HepG2 (cell line): Measurements from ENCODE around the gene KLB. TPM values are rescaled to one million over a fixed set of nuclear protein-coding genes. Genes with fewer than 3 reads are reported as not detected.

Source experiments
- ATAC-seq: fragments of 200-7000 bp; cut with Tn5 transposase; 3 replicates; pipeline ENCODE4 v1.9.1; 2020; ENCODE audit warnings: mild to moderate bottlenecking, moderate library complexity
- BruUV-seq: library from RNA; stranded (reverse); fragments of 400-500 nt; replicated peaks from 2 replicates; lab custom pipeline; 2021; lab: Mats Ljungman, UMichigan
- CTCF ChIA-PET: fragments of 300-600 bp; formaldehyde crosslinking; extraction: SDS; loops from one replicate; lab custom pipeline; 2021; ENCODE audit warnings: low total read pairs, inconsistent platforms, low intra/inter-chr PET ratio; lab: Yijun Ruan, JAX
- POLR2A ChIA-PET: fragments of 350-600 bp; sonication (Branson Sonifier 250); formaldehyde crosslinking; loops from one replicate; lab custom pipeline; 2020; ENCODE audit warnings: antibody characterized with exemption, inconsistent platforms; lab: Yijun Ruan, JAX
- DNase-seq: peaks from one replicate; pipeline ENCODE4 v3.0.0-alpha.2; 2015; ENCODE audit warnings: low spot score
- FAIRE-seq: peaks from 3 replicates; lab custom pipeline; 2011; peaks lifted over from hg19 to GRCh38; lab: Jason Lieb, UNC
- H2AFZ ChIP-seq: one replicate; pipeline ENCODE4 v1.6.1; 2011; ENCODE audit warnings: low read length, inconsistent platforms
- H3K27ac ChIP-seq: fragments of 300-600 bp; 3 replicates; pipeline ENCODE4 v1.8.0; 2011; ENCODE audit warnings: mixed run types, mild to moderate bottlenecking, mixed read lengths, low read length, inconsistent platforms; ENCODE audit not compliant: insufficient read depth; ENCODE audit errors: extremely low read length
- H3K27me3 ChIP-seq, 2 experiments: fragments of 200-600 bp in 1 of 2; 2 replicates in 1 of 2; 3 replicates in 1 of 2; pipeline versions ENCODE4 v1.6.0 to v1.8.0; 2011; ENCODE audit warnings: low read length in 2 of 2, mild to moderate bottlenecking in 2 of 2, moderate library complexity in 2 of 2, inconsistent platforms in 1 of 2; ENCODE audit not compliant: insufficient read depth in 2 of 2, control insufficient read depth in 1 of 2
- H3K36me3 ChIP-seq, 2 experiments: fragments of 200-600 bp in 1 of 2; replicated peaks in 1 of 2; 2 replicates in 1 of 2; 3 replicates in 1 of 2; pipeline versions ENCODE4 v1.5.1 to v1.8.0; 2011; ENCODE audit warnings: low read length in 2 of 2, inconsistent platforms in 1 of 2; ENCODE audit not compliant: insufficient read depth in 2 of 2, control insufficient read depth in 1 of 2
- H3K4me1 ChIP-seq: 2 replicates; pipeline ENCODE4 v1.5.1; 2012; ENCODE audit warnings: low read length, inconsistent platforms; ENCODE audit not compliant: insufficient read depth
- H3K4me2 ChIP-seq: 2 replicates; pipeline ENCODE4 v1.6.0; 2011; ENCODE audit warnings: low read depth, low read length, inconsistent platforms
- H3K4me3 ChIP-seq, 3 experiments: fragments of 200-600 bp in 1 of 3; sonication (generic), shearing (Covaris generic) in 1 of 3; replicated peaks in 1 of 3; 2 replicates each; pipeline ENCODE4 v1.5.1; 2011 to 2016; ENCODE audit warnings: low read length in 3 of 3, inconsistent platforms in 2 of 3, low read depth in 2 of 3, mild to moderate bottlenecking in 2 of 3, control low read depth in 1 of 3, mixed read lengths in 1 of 3; ENCODE audit not compliant: insufficient read depth in 1 of 3
- H3K79me2 ChIP-seq: one replicate; pipeline ENCODE4 v1.6.1; 2011; ENCODE audit warnings: low read length, inconsistent platforms; ENCODE audit not compliant: insufficient read depth
- H3K9ac ChIP-seq: 2 replicates; pipeline ENCODE4 v1.6.0; 2011; ENCODE audit warnings: mild to moderate bottlenecking, low read depth, low read length, inconsistent platforms; ENCODE audit not compliant: insufficient read depth
- H3K9me3 ChIP-seq: 2 replicates; pipeline ENCODE4 v1.5.1; 2012; ENCODE audit warnings: mild to moderate bottlenecking, low read length
- H4K20me1 ChIP-seq: 2 replicates; pipeline ENCODE4 v1.6.0; 2011; ENCODE audit warnings: inconsistent platforms, mild to moderate bottlenecking, low read length, moderate library complexity; ENCODE audit not compliant: insufficient read depth
- HDAC6 ChIP-seq: fragments of 200-600 bp; sonication (generic); IDR thresholded peaks from 2 replicates; pipeline ENCODE4 v1.7.0; 2017; ENCODE audit warnings: mild to moderate bottlenecking, antibody characterized with exemption, low read length, low read depth
- MBNL3 ChIP-seq: fragments of 250-450 bp; sonication (Bioruptor Pico); conservative IDR thresholded peaks from 2 replicates; pipeline ENCODE4 v1.8.0; 2022; ENCODE audit warnings: mild to moderate bottlenecking, inconsistent platforms
- PRMT3 ChIP-seq: sonication (generic); formaldehyde crosslinking; IDR thresholded peaks from 2 replicates; pipeline ENCODE4 v1.8.1; 2022; ENCODE audit warnings: low read depth, mild to moderate bottlenecking, moderate library complexity, missing genetic modification reagents, borderline replicate concordance
- TFAP4 ChIP-seq: sonication (generic); IDR thresholded peaks from 2 replicates; pipeline ENCODE4 v1.6.1; 2016; ENCODE audit warnings: low read depth, borderline replicate concordance
- TGIF2 ChIP-seq: IDR thresholded peaks from 2 replicates; pipeline ENCODE4 v1.6.1; 2016; ENCODE audit warnings: control low read depth, missing compliant biosample characterization
- ZMAT5 ChIP-seq: sonication (generic); formaldehyde crosslinking; IDR thresholded peaks from 2 replicates; pipeline ENCODE4 v1.5.0; 2020; ENCODE audit warnings: mild to moderate bottlenecking, low read depth, missing genetic modification reagents, borderline replicate concordance
- ZNF121 ChIP-seq: sonication (generic); formaldehyde crosslinking; IDR thresholded peaks from 2 replicates; pipeline ENCODE4 v1.5.0; 2020; ENCODE audit warnings: mild to moderate bottlenecking, missing genetic modification reagents
- WGBS: methylation state at CpG from one replicate; pipeline ENCODE4 v1.1.6; 2017; ENCODE audit warnings: low lambda C conversion rate; 5-methylcytosine and 5-hydroxymethylcytosine counted together
- in situ Hi-C: cut with HindIII; loops from 2 replicates; pipeline ENCODE4 v1.10.0; 2017; ENCODE audit warnings: low pct_unique_long_range_greater_than_20kb; ENCODE audit not compliant: extremely low pct_ligation_motif_present
- intact Hi-C: fragments of 100-400 bp; cut with micrococcal nuclease; formaldehyde crosslinking; loops from one replicate; pipeline ENCODE4 v1.10.0; 2022; ENCODE audit not compliant: unreplicated experiment
- polyA plus RNA-seq, 8 experiments: library from polyadenylated mRNA; depleted of rRNA in 3 of 8; stranded (reverse) in 7 of 8; unstranded in 1 of 8; fragments of >200 nt; fragmentation: Illumina TruSeq in 4 of 8; extraction: Trizol in 4 of 8; gene quantifications; 2 replicates each; pipeline versions ENCODE4 v1.2.1 to v1.2.3, GENCODE V29; 2011 to 2016; ENCODE audit warnings: low read depth in 4 of 8, missing spikeins in 1 of 8, mixed read lengths in 1 of 8; ENCODE audit not compliant: insufficient read depth in 1 of 8
- total RNA-seq, 5 experiments: library from RNA; depleted of rRNA; stranded (reverse); fragments of >200 nt; fragmentation: Illumina TruSeq; extraction: Trizol; gene quantifications; 2 replicates each; pipeline ENCODE4 v1.2.3, GENCODE V29; 2016; ENCODE audit warnings: low read depth in 1 of 5

Gene KLB
- total and polyA plus RNA-seq, 2 of the 13 experiments (the other 11 are each of a cell fraction or from before 2014, with no cell fraction given), result 25.3 to 82.0 TPM

GRCh38 chr4:39363773-39364393 lies 42.8 kb upstream of the KLB start:
- Histone ChIP-seq H2AFZ (no peak overlapping the region), H3K36me3 (no peaks in the 10 kb centered on the region; a peak in 1 of 5 replicates), H3K4me1 (peaks cover 54% of the 10 kb centered on the region), H3K79me2 (peaks cover 70% of the 10 kb centered on the region), H3K9ac (peak overlapping the region; percentile 79), H3K9me3 (no peaks in the 10 kb centered on the region), H3K4me3 (peak overlapping the region in 2 of 3 experiments; percentile 84 to 85; a peak in 4 of 6 replicates), H3K27me3 (no peaks in the 10 kb centered on the region; a peak in 1 of 5 replicates), H3K4me2 (peak overlapping the region; percentile 88), H3K27ac (peak overlapping the region; percentile 7), H4K20me1 (no peaks in the 10 kb centered on the region; the same call in 1 of the 2 replicates)
- in situ Hi-C loops (loop anchor here (10.0 kb wide), 1 partner anchor 51 kb away; no protein-coding TSS in a partner anchor), intact Hi-C loops (loop anchor here (10.0 kb wide), 1 partner anchor 179 kb away; the partner anchor contains the start of gene WDR19)
- POLR2A ChIA-PET, result interaction anchor here (0.6 to 4.4 kb wide), 5 partner anchors 16 to 319 kb away, joined by 3 to 30 read pairs (median 3); partner anchors contain the start of genes KLB, LIAS and RPL9
- DNase-seq (no peak), FAIRE-seq (no peak), ATAC-seq (no peak)
- TF ChIP-seq MBNL3 (no peak), ZMAT5 (CRISPR knock-in tag) (no peak), ZNF121 (CRISPR knock-in tag) (peak; percentile 69), PRMT3 (CRISPR knock-in tag) (no peak)
- 78% methylated on average over 4 of the region's 4 CpGs for WGBS
- no TSS peak for BruUV-seq
- CTCF ChIA-PET, result no interaction called here

GRCh38 chr4:39365360-39365759 lies 41.4 kb upstream of the KLB start:
- Histone ChIP-seq H3K27me3 (no peaks in the 10 kb centered on the region; a peak in 1 of 5 replicates), H3K79me2 (peaks cover 57% of the 10 kb centered on the region), H3K36me3 (no peaks in the 10 kb centered on the region; a peak in 1 of 5 replicates), H3K4me1 (peaks cover 47% of the 10 kb centered on the region), H4K20me1 (no peaks in the 10 kb centered on the region; the same call in 1 of the 2 replicates), H3K9me3 (no peaks in the 10 kb centered on the region), H3K9ac (peak overlapping the region; percentile 79), H3K4me2 (peak overlapping the region; percentile 88), H3K4me3 (peak overlapping the region; percentile 76 to 85 (median 84)), H2AFZ (no peak overlapping the region), H3K27ac (peak overlapping the region; percentile 88)
- CTCF ChIA-PET, result no interaction called here
- intact Hi-C loops (loop anchor here (10.0 kb wide), 1 partner anchor 181 kb away; the partner anchor contains the start of gene WDR19), in situ Hi-C loops (loop anchor here (10.0 kb wide), 1 partner anchor 49 kb away; no protein-coding TSS in a partner anchor)
- no peak for ATAC-seq
- WGBS, result 1% methylated on average over 7 of the region's 7 CpGs
- FAIRE-seq, result no peak
- DNase-seq, result no peak
- no TSS peak for BruUV-seq
- POLR2A ChIA-PET, result interaction anchor here (1.3 to 4.4 kb wide), 6 partner anchors 9 to 93 kb away, joined by 3 to 30 read pairs (median 8); partner anchors contain the start of genes KLB, LIAS and RPL9
- no peak for TF ChIP-seq HDAC6
- 0 out of 2 replicates have a peak, but pooled peaks have one; percentile 14 for TF ChIP-seq TFAP4
- peak; percentile 37; the same call in 1 of the 2 replicates for TF ChIP-seq TGIF2 (CRISPR knock-in tag)
